GM12878 (cell line): ENCODE results near the gene SYNDIG1. TPM values are rescaled to one million over a fixed set of nuclear protein-coding genes. Genes with fewer than 3 reads are reported as not detected.

Experiments
- ATAC-seq: fragments of 200-7000 bp; cut with Tn5 transposase; 3 replicates; pipeline ENCODE4 v1.9.1; 2020; ENCODE audit warnings: mild to moderate bottlenecking, moderate library complexity
- BruUV-seq: library from RNA; stranded (reverse); fragments of 400-500 nt; replicated peaks from 2 replicates; lab custom pipeline; 2021; lab: Mats Ljungman, UMichigan
- CTCF ChIA-PET: fragments of 300-600 bp; sonication (Branson Sonifier 250); formaldehyde crosslinking; extraction: SDS; loops from one replicate; lab custom pipeline; 2021; ENCODE audit warnings: inconsistent platforms; lab: Yijun Ruan, JAX
- POLR2A ChIA-PET: fragments of 350-600 bp; formaldehyde crosslinking; extraction: SDS; loops from one replicate; lab custom pipeline; 2021; ENCODE audit warnings: inconsistent platforms; lab: Charles Lee
- RAD21 ChIA-PET: fragments of 300-600 bp; sonication (Branson Sonifier 250); formaldehyde crosslinking; loops from one replicate; lab custom pipeline; 2023; ENCODE audit warnings: antibody characterized with exemption; ENCODE audit not compliant: unreplicated experiment; lab: Charles Lee
- SMC1A ChIA-PET: fragments of 300-600 bp; sonication (Branson Sonifier 250); formaldehyde crosslinking; loops from one replicate; lab custom pipeline; 2023; ENCODE audit not compliant: unreplicated experiment, uncharacterized antibody; lab: Charles Lee
- DNase-seq: peaks from one replicate; pipeline ENCODE4 v3.0.0-alpha.2; 2011; ENCODE audit warnings: low read depth, low spot score
- FAIRE-seq: peaks from 3 replicates; lab custom pipeline; 2011; peaks lifted over from hg19 to GRCh38; lab: Jason Lieb, UNC
- H2AFZ ChIP-seq: 2 replicates; pipeline ENCODE4 v1.6.0; 2011; ENCODE audit warnings: low read depth, low read length, control low read depth; ENCODE audit not compliant: control insufficient read depth
- H3K27ac ChIP-seq: 2 replicates; pipeline ENCODE4 v1.5.1; 2011; ENCODE audit warnings: control low read depth; ENCODE audit not compliant: control insufficient read depth, insufficient read depth
- H3K27me3 ChIP-seq, 2 experiments: replicated peaks in 1 of 2; 2 replicates each; pipeline versions ENCODE4 v1.6.0 to v1.6.1; 2011; ENCODE audit warnings: low read length in 1 of 2; ENCODE audit not compliant: control insufficient read depth in 2 of 2, insufficient read depth in 2 of 2
- H3K36me3 ChIP-seq, 2 experiments: 2 replicates each; pipeline ENCODE4 v1.5.1; 2011; ENCODE audit warnings: low read length in 1 of 2; ENCODE audit not compliant: control insufficient read depth in 2 of 2, insufficient read depth in 2 of 2
- H3K4me1 ChIP-seq: 2 replicates; pipeline ENCODE4 v1.6.1; 2011; ENCODE audit warnings: mild to moderate bottlenecking, low read length, moderate library complexity, mixed read lengths; ENCODE audit not compliant: control insufficient read depth, insufficient read depth
- H3K4me2 ChIP-seq: 2 replicates; pipeline ENCODE4 v1.6.0; 2011; ENCODE audit warnings: control low read depth; ENCODE audit not compliant: control insufficient read depth, insufficient read depth
- H3K4me3 ChIP-seq: fragments of 200-600 bp; sonication (generic); 2 replicates; pipeline ENCODE4 v1.5.1; 2016
- H3K79me2 ChIP-seq: 2 replicates; pipeline ENCODE4 v1.6.0; 2011; ENCODE audit warnings: low read length; ENCODE audit not compliant: control insufficient read depth, insufficient read depth
- H3K9ac ChIP-seq: 2 replicates; pipeline ENCODE4 v1.8.0; 2011; ENCODE audit warnings: low read length, control low read depth, mixed read lengths; ENCODE audit not compliant: control insufficient read depth, insufficient read depth
- H3K9me3 ChIP-seq: replicated peaks from 3 replicates; pipeline ENCODE4 v1.5.1; 2011; ENCODE audit warnings: mild to moderate bottlenecking, low read length; ENCODE audit not compliant: control insufficient read depth, insufficient read depth
- H4K20me1 ChIP-seq: 2 replicates; pipeline ENCODE4 v1.6.0; 2011; ENCODE audit not compliant: control insufficient read depth, insufficient read depth
- BHLHE40 ChIP-seq, 2 experiments: fragments of 450-650 bp in 1 of 2; IDR thresholded peaks; 2 replicates each; pipeline ENCODE4 v1.6.1; 2011 to 2017; ENCODE audit warnings: low read depth in 2 of 2, borderline replicate concordance in 1 of 2, improper control_type of control experiment in 1 of 2, low read length in 1 of 2, mild to moderate bottlenecking in 1 of 2
- CEBPZ ChIP-seq: fragments of 150-350 bp; IDR thresholded peaks from 2 replicates; pipeline ENCODE4 v1.6.1; 2016; ENCODE audit warnings: low read depth, low read length
- E4F1 ChIP-seq: fragments of 450-650 bp; IDR thresholded peaks from 2 replicates; pipeline ENCODE4 v1.6.1; 2018; ENCODE audit warnings: borderline replicate concordance, mild to moderate bottlenecking; ENCODE audit not compliant: partially characterized antibody
- IRF3 ChIP-seq: fragments of 450-650 bp; IDR thresholded peaks from 2 replicates; pipeline ENCODE4 v1.6.1; 2014; ENCODE audit warnings: mild to moderate bottlenecking
- IRF5 ChIP-seq: fragments of 450-650 bp; IDR thresholded peaks from 2 replicates; pipeline ENCODE4 v1.6.1; 2017; ENCODE audit warnings: borderline replicate concordance
- JUNB ChIP-seq: IDR thresholded peaks from 2 replicates; pipeline ENCODE4 v1.6.1; 2016; ENCODE audit warnings: antibody characterized with exemption, mild to moderate bottlenecking
- MAX ChIP-seq: IDR thresholded peaks from 2 replicates; pipeline ENCODE4 v1.6.1; 2012; ENCODE audit warnings: low read depth, low read length, improper control_type of control experiment
- MYC ChIP-seq: IDR thresholded peaks from 2 replicates; pipeline ENCODE4 v1.6.1; 2011; ENCODE audit warnings: mild to moderate bottlenecking, low read length, moderate library complexity, inconsistent platforms; ENCODE audit not compliant: insufficient read depth, insufficient replicate concordance, insufficient read length, severe bottlenecking
- NFXL1 ChIP-seq: fragments of 450-650 bp; IDR thresholded peaks from 2 replicates; pipeline ENCODE4 v1.6.1; 2017; ENCODE audit warnings: antibody characterized with exemption, mild to moderate bottlenecking, borderline replicate concordance
- NFYB ChIP-seq: IDR thresholded peaks from 2 replicates; pipeline ENCODE4 v1.6.1; 2011; ENCODE audit warnings: low read depth, mild to moderate bottlenecking, low read length, improper control_type of control experiment, moderate library complexity; ENCODE audit not compliant: insufficient read depth
- POU2F2 ChIP-seq: IDR thresholded peaks from 3 replicates; pipeline ENCODE4 v1.6.1; 2011; ENCODE audit warnings: low read depth, mild to moderate bottlenecking, low read length, borderline replicate concordance
- RAD21 ChIP-seq: IDR thresholded peaks from 2 replicates; pipeline ENCODE4 v1.6.1; 2011; ENCODE audit warnings: mild to moderate bottlenecking, low read depth, low read length, moderate library complexity; ENCODE audit not compliant: insufficient read depth
- RELA ChIP-seq: fragments of 450-650 bp; IDR thresholded peaks from 2 replicates; pipeline ENCODE4 v1.8.0; 2014; ENCODE audit warnings: borderline replicate concordance; ENCODE audit not compliant: partially characterized antibody
- SREBF2 ChIP-seq: IDR thresholded peaks from 2 replicates; pipeline ENCODE4 v1.6.1; 2012; ENCODE audit warnings: mild to moderate bottlenecking, low read length
- SUZ12 ChIP-seq: fragments of 200-600 bp; sonication (generic); IDR thresholded peaks from one replicate; pipeline ENCODE4 v1.6.1; 2018; ENCODE audit warnings: antibody characterized with exemption, mild to moderate bottlenecking; ENCODE audit not compliant: unreplicated experiment
- ZNF384 ChIP-seq: IDR thresholded peaks from 2 replicates; pipeline ENCODE4 v1.6.1; 2012; ENCODE audit warnings: low read depth, mild to moderate bottlenecking, low read length, improper control_type of control experiment, borderline replicate concordance
- WGBS: methylation state at CpG from one replicate; pipeline ENCODE4 v1.1.6; 2016; ENCODE audit warnings: low lambda C conversion rate; ENCODE audit not compliant: insufficient replicate concordance, insufficient coverage; ENCODE audit errors: missing lambda C conversion rate; 5-methylcytosine and 5-hydroxymethylcytosine counted together
- in situ Hi-C: fragments of 300-500 bp; cut with MboI; formaldehyde crosslinking; loops from 9 replicates; pipeline ENCODE4 v1.14.3; 2018; ENCODE audit warnings: mixed read lengths
- intact Hi-C: fragments of 100-400 bp; cut with micrococcal nuclease; formaldehyde crosslinking; loops from one replicate; pipeline ENCODE4 v1.14.2; 2022; ENCODE audit not compliant: unreplicated experiment
- polyA plus RNA-seq, 11 experiments: library from polyadenylated mRNA; depleted of rRNA in 4 of 11; unstranded in 6 of 11; stranded (reverse) in 5 of 11; fragments of >200 nt; fragmentation: Nextera tagmentation in 4 of 11; fragmentation: Illumina TruSeq in 1 of 11; extraction: Ambion mirVana in 4 of 11; extraction: Trizol in 1 of 11; gene quantifications; 1 replicate in 1 of 11; 2 replicates in 10 of 11; pipeline versions ENCODE4 v1.2.1 to v1.2.3, GENCODE V29; 2011 to 2016; ENCODE audit warnings: inconsistent platforms in 2 of 11, missing spikeins in 2 of 11, low read depth in 1 of 11
- total RNA-seq, 4 experiments: library from RNA; depleted of rRNA in 3 of 4; stranded (reverse); fragments of >200 nt in 3 of 4; fragmentation: Illumina TruSeq in 1 of 4; extraction: Trizol in 1 of 4; gene quantifications; 2 replicates each; pipeline versions ENCODE4 v1.2.1 to v1.2.3, GENCODE V29; 2013 to 2021

Gene SYNDIG1
- total and polyA plus RNA-seq, 10 of the 15 experiments (the other 5 are each of a cell fraction or from before 2014, with no cell fraction given) = not detected

- ChIA-PET SMC1A (no interaction called here), RAD21 (no interaction called here), POLR2A (no interaction called here), CTCF (no interaction called here)
- no peaks in the 10 kb centered on the region for H3K4me1 ChIP-seq
- in situ Hi-C loops (no loop called here), intact Hi-C loops (no loop called here)
- no peaks in the 10 kb centered on the region; a peak in 1 of 4 replicates for H3K27me3 ChIP-seq
- no TSS peak for BruUV-seq
- no peak for DNase-seq
- H3K9ac ChIP-seq = no peak overlapping the region
- H3K4me2 ChIP-seq = no peak overlapping the region
- H2AFZ ChIP-seq = no peak overlapping the region
- no peaks in the 10 kb centered on the region for H4K20me1 ChIP-seq
- ATAC-seq = no peak
- no peak for FAIRE-seq
- no peaks in the 10 kb centered on the region for H3K36me3 ChIP-seq
- 45% methylated on average over 2 of the region's 2 CpGs for WGBS
- H3K27ac ChIP-seq = no peak overlapping the region
- H3K4me3 ChIP-seq = no peak overlapping the region
- H3K79me2 ChIP-seq = no peaks in the 10 kb centered on the region
- no peaks in the 10 kb centered on the region for H3K9me3 ChIP-seq
- TF ChIP-seq NFYB (no peak), E4F1 (no peak), SUZ12 (no peak), SREBF2 (no peak), IRF3 (no peak), MYC (no peak), RAD21 (no peak), POU2F2 (no peak), NFXL1 (no peak), CEBPZ (no peak), MAX (no peak), JUNB (no peak), IRF5 (no peak), RELA (no peak), BHLHE40 (IDR thresholded peaks at IDR 0.05; ENCODE audit: borderline replicate concordance in 1 of 2, low read depth in 2 of 2, low read length in 1 of 2) (no peak), ZNF384 (no peak)
These were observed 37.4 kb upstream of the SYNDIG1 start for GRCh38 chr20:24432046-24432442.
